ENCODE results near the gene RSPH6A.
"Not testable (repeated sequence)": the region's sequence is repeated elsewhere in the genome, so short reads cannot be mapped to it uniquely, and the experiment has no call there.

The RSPH6A gene

DNA sequence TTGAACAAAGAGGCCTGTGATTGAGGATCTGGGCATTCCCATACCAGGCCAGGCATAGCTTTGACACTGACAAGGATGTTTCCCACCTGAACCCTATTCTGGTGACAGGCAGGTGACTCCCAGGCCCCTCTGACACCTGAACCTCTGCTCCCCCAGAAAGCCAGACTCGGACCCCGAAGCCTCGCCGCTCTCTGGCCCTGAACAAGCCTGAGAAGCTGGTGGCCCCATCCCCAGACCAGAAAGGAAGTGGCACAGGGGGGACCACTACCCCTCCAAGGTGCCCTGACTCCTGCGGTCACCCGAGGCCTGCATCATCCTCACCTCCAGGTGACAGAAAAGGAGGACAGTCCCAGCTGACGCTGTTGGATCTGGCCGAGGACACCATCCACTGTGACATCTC is 60.8 kb downstream of the RSPH6A start:
- H3K79me2 ChIP-seq (ENCODE audit: control insufficient read depth, insufficient read depth, low read length), result no peaks in the 10 kb centered on the region

DNA sequence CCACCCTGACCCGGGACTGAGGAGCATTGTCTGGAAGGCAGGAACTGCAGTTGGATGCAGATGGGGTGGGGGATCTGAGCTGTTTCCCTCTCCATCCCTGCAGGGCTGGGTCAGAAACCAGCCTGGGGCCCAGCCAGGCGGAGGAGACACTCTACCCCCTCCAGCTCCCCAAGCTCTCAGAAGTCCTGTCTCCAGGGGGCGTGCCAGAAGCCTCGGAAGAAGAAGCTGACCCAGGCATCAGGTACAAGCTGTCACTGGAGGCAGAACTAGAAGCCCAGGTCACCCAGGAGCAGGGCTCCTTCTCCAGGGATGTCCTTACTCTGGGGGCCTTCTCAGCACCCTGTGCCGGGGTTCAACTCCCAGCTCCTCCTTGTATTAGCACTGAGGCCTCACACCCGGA is 61.6 kb downstream of the RSPH6A start:
- H3K27me3 ChIP-seq (ENCODE audit: insufficient read depth, low read length, poor library complexity), result no peaks in the 10 kb centered on the region
- no peak overlapping the region for H3K18ac ChIP-seq (ENCODE audit: low read length)
- H2BK15ac ChIP-seq (replicated peaks; ENCODE audit: low read depth), result no peak overlapping the region
- H3K79me2 ChIP-seq (ENCODE audit: control insufficient read depth, insufficient read depth, low read length), result no peaks in the 10 kb centered on the region
- DNase-seq, result peak; percentile 84
- H3K23ac ChIP-seq (ENCODE audit: low read length), result no peak overlapping the region
- no peaks in the 10 kb centered on the region for H3K36me3 ChIP-seq (ENCODE audit: control insufficient read depth, insufficient read depth, low read length)
- H3K27ac ChIP-seq (ENCODE audit: low read depth, low read length), result no peak overlapping the region
- no peak overlapping the region for H3K4me2 ChIP-seq (ENCODE audit: low read length)
- no peak overlapping the region for H2AK5ac ChIP-seq (ENCODE audit: low read length)
- H2BK120ac ChIP-seq (ENCODE audit: low read depth, low read length), result no peak overlapping the region
- no peaks in the 10 kb centered on the region for H3K79me1 ChIP-seq (ENCODE audit: low read length)
- H3K4me1 ChIP-seq (ENCODE audit: control insufficient read depth, low read depth, low read length), result no peaks in the 10 kb centered on the region
- no peak overlapping the region for H2BK5ac ChIP-seq (ENCODE audit: low read length)
- no peak overlapping the region for H3K56ac ChIP-seq (ENCODE audit: low read length)
- H4K5ac ChIP-seq (ENCODE audit: low read length), result no peak overlapping the region
- WGBS (ENCODE audit: extremely low coverage, insufficient coverage, low lambda C conversion rate), result no CpG with 5 or more reads among the region's 6 CpGs
- H3K9ac ChIP-seq (ENCODE audit: low read length), result no peak overlapping the region
- H3K4me3 ChIP-seq (ENCODE audit: low read length), result no peak overlapping the region
- no peak overlapping the region for H4K8ac ChIP-seq (ENCODE audit: low read depth, low read length)
- H3K4ac ChIP-seq (ENCODE audit: low read depth, low read length), result no peak overlapping the region

More for the DNA sequence above, 60.8 kb downstream of the RSPH6A start:
- H4K8ac ChIP-seq (ENCODE audit: low read depth, low read length), result no peak overlapping the region
- H3K27me3 ChIP-seq (ENCODE audit: insufficient read depth, low read length, poor library complexity), result no peaks in the 10 kb centered on the region
- H3K23ac ChIP-seq (ENCODE audit: low read length), result no peak overlapping the region
- H3K36me3 ChIP-seq (ENCODE audit: control insufficient read depth, insufficient read depth, low read length), result no peaks in the 10 kb centered on the region
- H3K18ac ChIP-seq (ENCODE audit: low read length), result no peak overlapping the region
- no peak overlapping the region for H3K4me3 ChIP-seq (ENCODE audit: low read length)
- no peaks in the 10 kb centered on the region for H3K79me1 ChIP-seq (ENCODE audit: low read length)
- H3K27ac ChIP-seq (ENCODE audit: low read depth, low read length), result no peak overlapping the region
- no peak overlapping the region for H3K4ac ChIP-seq (ENCODE audit: low read depth, low read length)
- no peak overlapping the region for H2AK5ac ChIP-seq (ENCODE audit: low read length)
- no peak overlapping the region for H3K56ac ChIP-seq (ENCODE audit: low read length)
- H3K9ac ChIP-seq (ENCODE audit: low read length), result no peak overlapping the region
- no peak for DNase-seq
- H3K4me2 ChIP-seq (ENCODE audit: low read length), result no peak overlapping the region
- no peak overlapping the region for H2BK120ac ChIP-seq (ENCODE audit: low read depth, low read length)
- H3K4me1 ChIP-seq (ENCODE audit: control insufficient read depth, low read depth, low read length), result no peaks in the 10 kb centered on the region
- no peak overlapping the region for H4K5ac ChIP-seq (ENCODE audit: low read length)
- no CpG with 5 or more reads among the region's 8 CpGs for WGBS (ENCODE audit: extremely low coverage, insufficient coverage, low lambda C conversion rate)
- no peak overlapping the region for H2BK5ac ChIP-seq (ENCODE audit: low read length)
- H2BK15ac ChIP-seq (replicated peaks; ENCODE audit: low read depth), result no peak overlapping the region

DNA sequence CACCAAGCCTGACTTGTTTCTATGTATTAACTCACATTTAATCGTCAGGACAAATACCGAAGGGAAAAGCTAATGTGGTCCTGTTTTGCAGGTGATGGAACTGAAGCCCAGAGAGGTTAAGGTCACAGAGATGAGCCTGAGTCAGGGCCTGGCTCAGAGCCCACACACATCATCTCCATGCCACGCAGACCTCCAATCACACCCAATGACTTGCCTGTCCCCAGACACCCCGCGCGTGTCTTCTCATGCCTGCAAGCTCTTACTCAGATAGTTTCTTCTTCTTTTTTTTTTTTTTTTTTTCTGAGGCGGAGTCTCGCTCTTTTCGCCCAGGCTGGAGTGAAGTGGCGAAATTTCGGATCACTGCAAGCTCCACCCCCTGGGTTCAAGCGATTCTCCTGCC is 62.5 kb downstream of the RSPH6A start:
- no peak overlapping the region for H3K27ac ChIP-seq (ENCODE audit: low read depth, low read length)
- no CpG with 5 or more reads among the region's 12 CpGs for WGBS (ENCODE audit: extremely low coverage, insufficient coverage, low lambda C conversion rate)
- H2BK120ac ChIP-seq (ENCODE audit: low read depth, low read length), result no peak overlapping the region

DNA sequence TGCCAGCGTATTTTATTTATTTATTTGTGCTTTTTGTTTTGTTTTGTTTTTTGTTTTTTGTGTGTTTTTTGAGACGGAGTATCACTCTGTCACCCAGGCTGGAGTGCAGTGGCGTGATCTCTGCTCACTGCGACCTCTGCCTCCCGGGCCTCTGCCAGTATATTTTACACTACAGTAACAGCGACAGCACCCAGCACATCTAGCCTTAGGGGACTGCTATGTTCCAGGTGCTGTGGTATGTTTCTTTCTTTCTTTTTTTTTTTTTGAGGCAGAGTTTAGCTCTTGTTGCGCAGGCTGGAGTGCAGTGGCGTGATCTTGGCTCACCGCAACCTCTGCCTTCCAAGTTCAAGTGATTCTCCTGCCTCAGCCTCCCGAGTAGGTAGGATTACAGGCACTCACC is 63.6 kb downstream of the RSPH6A start:
- H3K23ac ChIP-seq (ENCODE audit: low read length); H3K4me3 ChIP-seq (ENCODE audit: low read length); H3K27me3 ChIP-seq (ENCODE audit: insufficient read depth, low read length, poor library complexity); H3K79me2 ChIP-seq (ENCODE audit: control insufficient read depth, insufficient read depth, low read length); H2BK120ac ChIP-seq (ENCODE audit: low read depth, low read length); H3K56ac ChIP-seq (ENCODE audit: low read length); H4K5ac ChIP-seq (ENCODE audit: low read length); H2AK5ac ChIP-seq (ENCODE audit: low read length); DNase-seq; H3K18ac ChIP-seq (ENCODE audit: low read length); H3K4ac ChIP-seq (ENCODE audit: low read depth, low read length); H4K8ac ChIP-seq (ENCODE audit: low read depth, low read length); H3K79me1 ChIP-seq (ENCODE audit: low read length); H2BK5ac ChIP-seq (ENCODE audit: low read length); H3K36me3 ChIP-seq (ENCODE audit: control insufficient read depth, insufficient read depth, low read length); H2BK15ac ChIP-seq (replicated peaks; ENCODE audit: low read depth); H3K9ac ChIP-seq (ENCODE audit: low read length); H3K27ac ChIP-seq (ENCODE audit: low read depth, low read length); H3K4me1 ChIP-seq (ENCODE audit: control insufficient read depth, low read depth, low read length); H3K4me2 ChIP-seq (ENCODE audit: low read length): not testable (repeated sequence)
- WGBS (ENCODE audit: extremely low coverage, insufficient coverage, low lambda C conversion rate), result no CpG with 5 or more reads among the region's 10 CpGs

More for the DNA sequence above, 62.5 kb downstream of the RSPH6A start:
- H3K23ac ChIP-seq (ENCODE audit: low read length), result no peak overlapping the region
- no peak overlapping the region for H3K9ac ChIP-seq (ENCODE audit: low read length)
- no peak overlapping the region for H3K4ac ChIP-seq (ENCODE audit: low read depth, low read length)
- no peak overlapping the region for H3K18ac ChIP-seq (ENCODE audit: low read length)
- H2BK5ac ChIP-seq (ENCODE audit: low read length), result no peak overlapping the region
- no peak overlapping the region for H3K4me3 ChIP-seq (ENCODE audit: low read length)
- no peaks in the 10 kb centered on the region for H3K27me3 ChIP-seq (ENCODE audit: insufficient read depth, low read length, poor library complexity)
- H2BK15ac ChIP-seq (replicated peaks; ENCODE audit: low read depth), result no peak overlapping the region
- no peaks in the 10 kb centered on the region for H3K36me3 ChIP-seq (ENCODE audit: control insufficient read depth, insufficient read depth, low read length)
- no peak overlapping the region for H4K5ac ChIP-seq (ENCODE audit: low read length)
- H3K4me1 ChIP-seq (ENCODE audit: control insufficient read depth, low read depth, low read length), result no peaks in the 10 kb centered on the region
- no peaks in the 10 kb centered on the region for H3K79me2 ChIP-seq (ENCODE audit: control insufficient read depth, insufficient read depth, low read length)
- H3K56ac ChIP-seq (ENCODE audit: low read length), result no peak overlapping the region
- H3K79me1 ChIP-seq (ENCODE audit: low read length), result no peaks in the 10 kb centered on the region
- no peak overlapping the region for H3K4me2 ChIP-seq (ENCODE audit: low read length)
- no peak overlapping the region for H4K8ac ChIP-seq (ENCODE audit: low read depth, low read length)
- H2AK5ac ChIP-seq (ENCODE audit: low read length), result no peak overlapping the region
- no peak for DNase-seq

DNA sequence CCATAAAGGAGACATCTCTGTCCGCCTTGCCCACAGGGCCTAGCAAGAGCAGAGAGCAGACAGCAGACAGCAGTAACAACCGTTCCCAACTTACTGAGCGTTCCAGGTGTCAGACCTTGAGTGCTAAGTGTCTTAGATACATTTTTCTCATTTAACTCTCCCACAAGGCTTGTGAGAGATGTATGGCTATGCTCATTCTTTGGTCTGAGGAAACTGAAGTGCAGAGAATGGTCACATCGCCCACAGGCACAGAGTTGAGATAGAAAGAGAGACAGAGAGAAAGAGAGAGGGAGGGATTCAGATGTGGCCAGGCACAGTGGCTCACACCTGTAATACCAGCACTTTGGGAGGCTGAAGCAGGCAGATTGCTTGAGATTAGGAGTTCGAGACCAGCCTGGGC is 67.6 kb downstream of the RSPH6A start:
- no peak overlapping the region for H3K23ac ChIP-seq (ENCODE audit: low read length)

DNA sequence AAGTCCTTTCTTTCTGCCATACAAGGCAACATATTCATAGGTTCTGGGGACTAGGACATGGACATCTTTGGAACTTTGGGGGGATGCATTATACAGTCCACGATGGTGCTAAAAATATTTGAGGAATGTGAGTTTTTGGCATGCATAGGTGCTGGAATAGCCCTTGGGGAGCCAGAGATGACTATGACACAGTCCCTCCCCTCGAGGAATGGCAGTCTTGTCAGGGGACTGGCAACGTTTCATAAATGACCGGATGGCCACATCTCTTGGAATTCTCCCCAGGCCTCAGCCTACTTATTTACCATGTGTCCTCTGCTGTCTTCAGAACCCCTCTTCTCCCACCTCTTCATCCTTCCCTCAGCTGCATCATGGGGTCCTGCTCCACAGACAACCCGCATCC is 68.2 kb downstream of the RSPH6A start:
- H3K9ac ChIP-seq (ENCODE audit: low read length), result no peak overlapping the region
- H2AK5ac ChIP-seq (ENCODE audit: low read length), result no peak overlapping the region
- H4K8ac ChIP-seq (ENCODE audit: low read depth, low read length), result no peak overlapping the region
- no peak overlapping the region for H3K4me3 ChIP-seq (ENCODE audit: low read length)
- no peak overlapping the region for H3K4ac ChIP-seq (ENCODE audit: low read depth, low read length)
- no peak overlapping the region for H3K23ac ChIP-seq (ENCODE audit: low read length)
- H3K27ac ChIP-seq (ENCODE audit: low read depth, low read length), result no peak overlapping the region
- DNase-seq, result no peak
- no peak overlapping the region for H3K56ac ChIP-seq (ENCODE audit: low read length)
- no peaks in the 10 kb centered on the region for H3K79me2 ChIP-seq (ENCODE audit: control insufficient read depth, insufficient read depth, low read length)
- no peak overlapping the region for H4K5ac ChIP-seq (ENCODE audit: low read length)
- H3K79me1 ChIP-seq (ENCODE audit: low read length), result no peaks in the 10 kb centered on the region
- no peak overlapping the region for H2BK15ac ChIP-seq (replicated peaks; ENCODE audit: low read depth)
- WGBS (ENCODE audit: extremely low coverage, insufficient coverage, low lambda C conversion rate), result no CpG with 5 or more reads among the region's 5 CpGs
- no peaks in the 10 kb centered on the region for H3K36me3 ChIP-seq (ENCODE audit: control insufficient read depth, insufficient read depth, low read length)
- H3K4me1 ChIP-seq (ENCODE audit: control insufficient read depth, low read depth, low read length), result no peaks in the 10 kb centered on the region
- no peak overlapping the region for H3K4me2 ChIP-seq (ENCODE audit: low read length)
- no peak overlapping the region for H3K18ac ChIP-seq (ENCODE audit: low read length)
- no peaks in the 10 kb centered on the region for H3K27me3 ChIP-seq (ENCODE audit: insufficient read depth, low read length, poor library complexity)
- no peak overlapping the region for H2BK5ac ChIP-seq (ENCODE audit: low read length)
- no peak overlapping the region for H2BK120ac ChIP-seq (ENCODE audit: low read depth, low read length)

More for the DNA sequence above, 67.6 kb downstream of the RSPH6A start:
- H3K79me2 ChIP-seq (ENCODE audit: control insufficient read depth, insufficient read depth, low read length), result no peaks in the 10 kb centered on the region
- H3K4me3 ChIP-seq (ENCODE audit: low read length), result no peak overlapping the region
- H2BK120ac ChIP-seq (ENCODE audit: low read depth, low read length), result no peak overlapping the region
- no peaks in the 10 kb centered on the region for H3K79me1 ChIP-seq (ENCODE audit: low read length)
- H3K18ac ChIP-seq (ENCODE audit: low read length), result no peak overlapping the region
- H4K8ac ChIP-seq (ENCODE audit: low read depth, low read length), result no peak overlapping the region
- H3K56ac ChIP-seq (ENCODE audit: low read length), result no peak overlapping the region
- H3K27ac ChIP-seq (ENCODE audit: low read depth, low read length), result no peak overlapping the region
- WGBS (ENCODE audit: extremely low coverage, insufficient coverage, low lambda C conversion rate), result no CpG with 5 or more reads among the region's 5 CpGs
- H3K27me3 ChIP-seq (ENCODE audit: insufficient read depth, low read length, poor library complexity), result no peaks in the 10 kb centered on the region
- no peak overlapping the region for H3K9ac ChIP-seq (ENCODE audit: low read length)
- no peaks in the 10 kb centered on the region for H3K36me3 ChIP-seq (ENCODE audit: control insufficient read depth, insufficient read depth, low read length)
- H3K4ac ChIP-seq (ENCODE audit: low read depth, low read length), result no peak overlapping the region
- no peak overlapping the region for H3K4me2 ChIP-seq (ENCODE audit: low read length)
- H2BK15ac ChIP-seq (replicated peaks; ENCODE audit: low read depth), result no peak overlapping the region
- no peak overlapping the region for H4K5ac ChIP-seq (ENCODE audit: low read length)
- H2BK5ac ChIP-seq (ENCODE audit: low read length), result no peak overlapping the region
- H3K4me1 ChIP-seq (ENCODE audit: control insufficient read depth, low read depth, low read length), result no peaks in the 10 kb centered on the region
- DNase-seq, result no peak
- no peak overlapping the region for H2AK5ac ChIP-seq (ENCODE audit: low read length)

Data from mesendoderm (in vitro differentiated cells).